Mesendoderm (in vitro differentiated cells): Measurements from ENCODE around the gene WASF1.

Source experiments
- DNase-seq: peaks from one replicate; pipeline ENCODE4 v3.0.0; 2013
- H2AK5ac ChIP-seq: 2 replicates; pipeline ENCODE4 v1.6.1; 2013; ENCODE audit warnings: low read length, inconsistent platforms
- H2BK120ac ChIP-seq: 2 replicates; pipeline ENCODE4 v1.6.1; 2013; ENCODE audit warnings: low read depth, mild to moderate bottlenecking, low read length, moderate library complexity, mixed read lengths
- H2BK15ac ChIP-seq: replicated peaks from 2 replicates; pipeline ENCODE4 v1.6.1; 2013; ENCODE audit warnings: low read depth, mild to moderate bottlenecking, moderate library complexity
- H2BK5ac ChIP-seq: 2 replicates; pipeline ENCODE4 v1.6.1; 2013; ENCODE audit warnings: low read length, inconsistent platforms
- H3K18ac ChIP-seq: 2 replicates; pipeline ENCODE4 v1.6.1; 2013; ENCODE audit warnings: mild to moderate bottlenecking, low read length, mixed read lengths
- H3K23ac ChIP-seq: one replicate; pipeline ENCODE4 v1.6.1; 2013; ENCODE audit warnings: low read length
- H3K27ac ChIP-seq: 2 replicates; pipeline ENCODE4 v1.5.1; 2013; ENCODE audit warnings: low read depth, mild to moderate bottlenecking, inconsistent platforms, low read length, moderate library complexity
- H3K27me3 ChIP-seq: 2 replicates; pipeline ENCODE4 v1.6.1; 2013; ENCODE audit warnings: low read length, control low read depth, mild to moderate bottlenecking, inconsistent platforms; ENCODE audit not compliant: insufficient read depth, poor library complexity
- H3K36me3 ChIP-seq: 2 replicates; pipeline ENCODE4 v1.6.1; 2013; ENCODE audit warnings: low read length, inconsistent platforms; ENCODE audit not compliant: control insufficient read depth, insufficient read depth
- H3K4ac ChIP-seq: one replicate; pipeline ENCODE4 v1.6.1; 2013; ENCODE audit warnings: low read depth, mild to moderate bottlenecking, low read length, moderate library complexity
- H3K4me1 ChIP-seq: 2 replicates; pipeline ENCODE4 v1.6.1; 2013; ENCODE audit warnings: low read depth, low read length, inconsistent platforms; ENCODE audit not compliant: control insufficient read depth
- H3K4me2 ChIP-seq: 2 replicates; pipeline ENCODE4 v1.6.1; 2013; ENCODE audit warnings: low read length
- H3K4me3 ChIP-seq: 2 replicates; pipeline ENCODE4 v1.5.1; 2013; ENCODE audit warnings: mild to moderate bottlenecking, low read length
- H3K56ac ChIP-seq: one replicate; pipeline ENCODE4 v1.6.1; 2013; ENCODE audit warnings: low read length
- H3K79me1 ChIP-seq: 2 replicates; pipeline ENCODE4 v1.6.1; 2013; ENCODE audit warnings: low read length, inconsistent platforms
- H3K79me2 ChIP-seq: 2 replicates; pipeline ENCODE4 v1.6.1; 2013; ENCODE audit warnings: mild to moderate bottlenecking, low read length; ENCODE audit not compliant: control insufficient read depth, insufficient read depth
- H3K9ac ChIP-seq: 2 replicates; pipeline ENCODE4 v1.6.1; 2013; ENCODE audit warnings: low read length, inconsistent platforms
- H4K5ac ChIP-seq: one replicate; pipeline ENCODE4 v1.6.1; 2013; ENCODE audit warnings: low read length
- H4K8ac ChIP-seq: one replicate; pipeline ENCODE4 v1.6.1; 2013; ENCODE audit warnings: low read depth, mild to moderate bottlenecking, control low read depth, low read length, moderate library complexity
- WGBS: extraction: QIAGEN DNeasy Blood & Tissue Kit; methylation state at CpG from one replicate; pipeline ENCODE4 v1.1.7; 2013; ENCODE audit warnings: low lambda C conversion rate, missing lambda C conversion rate; ENCODE audit not compliant: insufficient coverage; ENCODE audit errors: extremely low coverage; 5-methylcytosine and 5-hydroxymethylcytosine counted together

The WASF1 gene

DNA sequence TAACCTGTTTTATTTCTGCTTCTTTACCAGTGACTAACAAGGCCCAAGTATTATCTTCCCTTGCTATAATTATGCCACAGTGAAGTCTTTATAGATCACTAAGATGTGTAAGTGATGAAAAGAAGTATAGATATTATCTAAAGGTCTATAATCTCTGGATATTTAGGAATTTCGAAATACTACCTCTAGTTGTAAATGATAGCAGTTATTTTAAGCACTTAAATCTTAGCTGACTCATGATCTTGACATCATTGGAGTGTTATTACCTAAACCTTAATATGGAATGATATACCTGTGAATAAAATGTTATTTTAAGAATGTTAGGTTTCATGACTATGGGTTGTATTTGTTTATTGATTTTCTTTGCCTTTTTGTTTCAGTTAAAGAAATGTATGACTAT lies 32.3 kb upstream of the WASF1 start:
- Histone ChIP-seq H3K79me2 (no peaks in the 10 kb centered on the region), H2AK5ac (no peak overlapping the region), H3K4me1 (no peaks in the 10 kb centered on the region), H2BK15ac (no peak overlapping the region), H3K79me1 (no peaks in the 10 kb centered on the region), H3K9ac (no peak overlapping the region), H3K27me3 (no peaks in the 10 kb centered on the region), H3K4ac (no peak overlapping the region), H3K4me2 (no peak overlapping the region), H3K56ac (no peak overlapping the region), H2BK120ac (no peak overlapping the region), H3K4me3 (no peak overlapping the region), H4K8ac (no peak overlapping the region), H3K27ac (no peak overlapping the region), H3K18ac (no peak overlapping the region), H3K23ac (no peak overlapping the region), H4K5ac (no peak overlapping the region), H3K36me3 (peaks cover 2% of the 10 kb centered on the region), H2BK5ac (no peak overlapping the region)
- WGBS, result no CpG with 5 or more reads among the region's 1 CpG
- DNase-seq, result no peak

DNA sequence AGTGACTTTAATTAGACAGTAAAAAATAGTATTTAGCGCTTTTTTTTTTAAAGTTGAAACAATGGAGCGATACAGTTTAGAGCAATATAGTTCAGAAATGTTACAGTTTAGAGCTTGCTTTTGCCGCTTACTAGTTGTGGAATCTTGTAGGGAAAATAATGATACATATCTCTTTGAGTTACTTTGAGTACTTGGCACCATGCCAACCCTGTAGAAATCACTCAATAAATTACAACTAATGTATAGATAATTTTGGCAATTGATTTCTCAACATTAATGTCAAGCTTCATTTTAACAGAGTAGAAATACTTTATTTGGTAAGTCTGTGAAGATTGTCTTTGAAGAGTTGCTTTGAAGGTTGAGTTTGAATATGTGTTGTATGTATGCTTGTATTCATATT lies 28.2 kb upstream of the WASF1 start:
- Histone ChIP-seq H3K23ac (no peak overlapping the region), H4K8ac (no peak overlapping the region), H3K4me1 (no peaks in the 10 kb centered on the region), H3K4me2 (no peak overlapping the region), H2AK5ac (no peak overlapping the region), H3K27me3 (no peaks in the 10 kb centered on the region), H2BK15ac (no peak overlapping the region), H3K18ac (no peak overlapping the region), H3K9ac (no peak overlapping the region), H3K56ac (no peak overlapping the region), H3K36me3 (peaks cover 2% of the 10 kb centered on the region), H3K79me1 (no peaks in the 10 kb centered on the region), H3K27ac (no peak overlapping the region), H3K79me2 (no peaks in the 10 kb centered on the region), H3K4ac (no peak overlapping the region), H2BK120ac (no peak overlapping the region), H2BK5ac (no peak overlapping the region), H4K5ac (no peak overlapping the region), H3K4me3 (no peak overlapping the region)
- WGBS, result no CpG with 5 or more reads among the region's 3 CpGs
- DNase-seq, result no peak

DNA sequence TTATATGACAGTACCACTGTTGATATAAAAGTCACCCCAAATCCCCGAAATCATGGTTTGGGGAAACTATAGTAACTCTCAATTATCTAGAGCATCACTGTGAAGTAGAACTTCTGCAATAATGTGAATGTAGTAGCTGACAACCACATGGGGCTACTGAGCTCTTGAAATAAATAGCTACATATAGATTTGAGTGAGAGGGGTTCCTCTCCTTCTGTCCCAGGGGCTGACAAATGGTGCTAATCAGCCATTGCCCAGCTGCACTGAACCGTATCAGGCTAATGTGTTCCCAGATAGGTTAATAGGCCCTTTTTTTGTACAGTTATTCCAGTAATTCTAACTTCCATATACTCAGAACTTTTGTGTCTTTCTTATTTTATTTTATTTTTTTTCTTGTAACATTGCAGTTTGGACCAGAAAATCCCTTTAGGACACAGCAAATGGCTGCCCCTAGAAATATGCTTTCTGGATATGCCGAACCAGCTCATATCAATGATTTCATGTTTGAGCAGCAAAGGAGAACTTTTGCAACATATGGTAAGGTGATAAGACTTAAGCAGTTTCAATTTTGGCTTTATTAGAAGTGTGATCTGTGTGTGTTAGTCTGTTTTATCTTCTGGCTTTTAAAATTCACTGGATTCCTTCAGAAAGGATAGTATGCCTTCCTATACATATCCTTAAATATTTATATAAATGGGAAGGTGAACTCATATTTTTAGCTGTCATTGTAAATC lies 21.8 kb upstream of the WASF1 start:
- H4K8ac ChIP-seq, result no peak overlapping the region
- H2BK5ac ChIP-seq, result no peak overlapping the region
- H4K5ac ChIP-seq, result no peak overlapping the region
- no peaks in the 10 kb centered on the region for H3K79me2 ChIP-seq
- H3K27me3 ChIP-seq, result no peaks in the 10 kb centered on the region
- no peak overlapping the region for H3K9ac ChIP-seq
- H3K27ac ChIP-seq, result no peak overlapping the region
- H3K56ac ChIP-seq, result no peak overlapping the region
- H2BK120ac ChIP-seq, result no peak overlapping the region
- no peak overlapping the region for H3K4ac ChIP-seq
- DNase-seq, result peak; percentile 19
- peaks cover 1% of the 10 kb centered on the region for H3K79me1 ChIP-seq
- no peak overlapping the region for H3K23ac ChIP-seq
- H2AK5ac ChIP-seq, result no peak overlapping the region
- no peaks in the 10 kb centered on the region for H3K4me1 ChIP-seq
- H3K36me3 ChIP-seq, result no peaks in the 10 kb centered on the region
- no CpG with 5 or more reads among the region's 3 CpGs for WGBS
- no peak overlapping the region for H3K18ac ChIP-seq
- no peak overlapping the region for H2BK15ac ChIP-seq
- H3K4me3 ChIP-seq, result no peak overlapping the region
- H3K4me2 ChIP-seq, result no peak overlapping the region

DNA sequence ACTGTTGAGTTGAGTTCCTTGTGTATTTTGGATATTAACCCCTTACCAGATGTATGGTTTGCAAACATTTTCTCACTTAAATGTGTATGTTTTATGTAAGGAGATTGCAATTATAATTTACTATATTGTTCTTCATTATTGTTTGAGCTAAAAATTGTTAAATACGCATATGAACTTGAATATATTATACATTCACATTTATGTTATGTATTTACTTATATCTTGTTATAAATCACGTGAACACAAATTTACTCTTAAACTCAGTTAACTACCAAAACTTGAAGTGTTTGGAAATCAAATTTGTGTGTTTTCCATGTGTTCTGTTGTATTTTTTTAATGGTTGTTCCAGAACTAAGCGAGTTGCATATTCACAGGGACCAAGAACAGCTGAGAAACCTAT lies 19.1 kb upstream of the WASF1 start:
- Histone ChIP-seq H3K79me1 (peaks cover 3% of the 10 kb centered on the region), H3K27ac (no peak overlapping the region), H2AK5ac (no peak overlapping the region), H3K79me2 (no peaks in the 10 kb centered on the region), H3K4me3 (no peak overlapping the region), H2BK5ac (no peak overlapping the region), H3K4me2 (no peak overlapping the region), H2BK15ac (no peak overlapping the region), H3K18ac (no peak overlapping the region), H3K4me1 (no peaks in the 10 kb centered on the region), H4K5ac (no peak overlapping the region), H2BK120ac (no peak overlapping the region), H3K36me3 (no peaks in the 10 kb centered on the region), H3K9ac (no peak overlapping the region), H3K27me3 (no peaks in the 10 kb centered on the region), H3K4ac (no peak overlapping the region), H3K56ac (no peak overlapping the region), H3K23ac (no peak overlapping the region), H4K8ac (no peak overlapping the region)
- WGBS, result no CpG with 5 or more reads among the region's 3 CpGs
- no peak for DNase-seq

DNA sequence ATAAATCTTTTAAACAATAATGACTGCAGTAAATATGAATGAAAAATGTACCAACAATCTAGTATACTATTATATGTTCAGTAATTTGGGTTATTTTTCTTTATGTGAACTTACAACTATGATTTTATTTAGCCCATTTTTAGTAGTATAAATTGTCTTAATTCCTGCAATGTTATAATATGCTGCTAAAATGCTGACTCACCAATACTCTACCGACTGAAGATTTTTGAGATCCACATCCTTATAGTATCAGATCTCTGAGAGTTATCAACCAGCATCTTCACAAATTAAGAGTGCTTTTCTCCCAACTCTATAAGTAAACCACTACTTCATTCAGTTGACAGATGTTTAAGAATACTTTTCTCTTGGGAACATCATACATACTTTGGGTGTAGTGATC lies 17.4 kb upstream of the WASF1 start:
- H3K27me3 ChIP-seq, result no peaks in the 10 kb centered on the region
- no peak overlapping the region for H3K4me2 ChIP-seq
- no peak overlapping the region for H4K5ac ChIP-seq
- H3K4ac ChIP-seq, result no peak overlapping the region
- H3K36me3 ChIP-seq, result no peaks in the 10 kb centered on the region
- H3K18ac ChIP-seq, result no peak overlapping the region
- peaks cover 3% of the 10 kb centered on the region for H3K79me1 ChIP-seq
- H3K27ac ChIP-seq, result no peak overlapping the region
- no peak overlapping the region for H2BK5ac ChIP-seq
- no CpG with 5 or more reads among the region's 1 CpG for WGBS
- H3K4me1 ChIP-seq, result peaks cover 2% of the 10 kb centered on the region
- no peak overlapping the region for H3K9ac ChIP-seq
- H3K56ac ChIP-seq, result no peak overlapping the region
- no peaks in the 10 kb centered on the region for H3K79me2 ChIP-seq
- no peak for DNase-seq
- H2BK120ac ChIP-seq, result no peak overlapping the region
- H2BK15ac ChIP-seq, result no peak overlapping the region
- H2AK5ac ChIP-seq, result no peak overlapping the region
- no peak overlapping the region for H3K23ac ChIP-seq
- H3K4me3 ChIP-seq, result no peak overlapping the region
- H4K8ac ChIP-seq, result no peak overlapping the region

DNA sequence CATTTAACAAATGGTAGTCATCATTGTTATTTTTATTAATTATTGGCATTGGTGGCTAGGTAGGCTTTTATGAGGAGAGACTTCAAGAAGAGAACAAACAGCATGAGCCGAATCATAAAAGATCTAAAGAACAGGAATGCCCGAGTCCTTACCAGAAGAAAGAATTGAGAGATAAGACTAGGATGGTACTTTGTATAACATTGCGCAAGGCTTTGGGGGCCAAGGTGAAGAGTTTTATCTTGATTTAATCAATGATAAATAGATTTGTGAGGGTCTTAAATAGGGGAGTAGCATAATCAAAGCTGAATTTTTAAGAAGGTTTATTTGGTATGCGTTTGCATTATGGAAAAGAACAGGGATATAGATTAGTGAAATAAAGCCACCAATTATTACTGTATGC lies 16.2 kb upstream of the WASF1 start:
- no peak overlapping the region for H3K4ac ChIP-seq
- peaks cover 2% of the 10 kb centered on the region for H3K4me1 ChIP-seq
- no peak overlapping the region for H3K23ac ChIP-seq
- H3K9ac ChIP-seq, result no peak overlapping the region
- no peak overlapping the region for H3K18ac ChIP-seq
- H4K5ac ChIP-seq, result no peak overlapping the region
- WGBS, result no CpG with 5 or more reads among the region's 4 CpGs
- no peak for DNase-seq
- H3K4me3 ChIP-seq, result no peak overlapping the region
- H2AK5ac ChIP-seq, result no peak overlapping the region
- no peaks in the 10 kb centered on the region for H3K27me3 ChIP-seq
- H3K27ac ChIP-seq, result no peak overlapping the region
- peaks cover 4% of the 10 kb centered on the region for H3K79me1 ChIP-seq
- no peak overlapping the region for H2BK5ac ChIP-seq
- H3K79me2 ChIP-seq, result no peaks in the 10 kb centered on the region
- no peak overlapping the region for H2BK120ac ChIP-seq
- H4K8ac ChIP-seq, result no peak overlapping the region
- H3K36me3 ChIP-seq, result no peaks in the 10 kb centered on the region
- no peak overlapping the region for H3K4me2 ChIP-seq
- no peak overlapping the region for H2BK15ac ChIP-seq
- H3K56ac ChIP-seq, result no peak overlapping the region
